Urothelium cell line (cell line): ENCODE results near the gene HIGD1C.
"Not testable (repeated sequence)": the region's sequence is repeated elsewhere in the genome, so short reads cannot be mapped to it uniquely, and the experiment has no call there.

ENCODE experiments used
- DNase-seq: peaks from one replicate; pipeline ENCODE4 v3.0.0; 2011; ENCODE audit warnings: low spot score, mixed read lengths
- FAIRE-seq: peaks from 2 replicates; lab custom pipeline; 2011; peaks lifted over from hg19 to GRCh38; lab: Jason Lieb, UNC

Gene HIGD1C

DNA sequence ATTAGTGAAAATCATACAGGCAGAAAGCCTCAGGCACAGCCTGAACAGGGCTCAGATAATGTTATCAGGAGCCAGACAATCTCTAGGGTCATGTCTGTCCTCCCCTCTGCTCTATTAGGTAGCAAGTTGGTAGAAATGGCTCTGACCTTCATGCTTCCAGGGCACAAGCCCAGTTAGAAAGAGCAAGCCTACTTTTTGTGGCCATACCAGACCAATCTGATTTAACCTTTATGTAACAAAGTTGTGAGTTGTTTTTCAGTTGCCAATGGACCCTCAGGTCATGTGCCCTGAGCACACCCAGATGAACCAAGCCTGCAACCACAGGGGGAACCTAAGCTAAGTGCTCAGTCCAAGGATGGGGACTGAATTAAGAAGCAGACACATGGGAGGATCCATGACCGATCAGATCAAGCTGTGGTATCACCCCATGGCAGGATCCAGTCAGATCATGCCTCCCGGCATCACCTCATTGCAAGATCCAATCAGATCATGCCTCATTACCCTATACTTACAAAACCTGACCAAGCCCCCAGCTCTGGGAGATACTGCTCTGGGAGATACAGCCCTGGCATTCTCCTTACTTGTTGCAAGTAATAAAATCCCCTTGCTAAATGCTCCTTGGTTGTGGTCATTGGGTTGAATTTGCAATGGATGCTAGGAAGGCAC is 18.8 kb upstream of the HIGD1C start:
- FAIRE-seq (no peak), DNase-seq (no peak)

DNA sequence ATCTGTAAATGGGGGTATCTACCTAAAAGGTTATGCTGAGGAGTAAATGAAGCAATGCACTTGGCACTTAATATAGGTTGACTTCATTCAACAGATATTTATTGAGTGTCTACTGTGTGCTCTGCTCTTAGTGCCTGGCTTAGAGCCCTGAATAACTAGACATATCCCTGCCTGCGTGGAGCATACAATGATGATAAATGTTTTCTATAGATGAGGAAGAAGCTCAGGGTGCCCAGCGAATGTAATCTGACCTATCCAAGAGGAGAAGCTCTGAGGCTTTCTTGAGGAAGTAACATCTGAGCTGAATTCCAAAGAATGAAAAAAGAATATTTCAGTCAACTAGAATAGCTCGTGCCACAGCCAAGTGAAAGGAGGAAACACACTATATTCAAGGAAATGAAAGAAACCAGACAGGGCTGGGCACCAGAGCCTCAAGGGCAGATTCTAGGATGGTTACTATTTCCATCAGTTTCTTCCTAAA is 17.9 kb upstream of the HIGD1C start:
- DNase-seq: no peak
- no peak for FAIRE-seq

DNA sequence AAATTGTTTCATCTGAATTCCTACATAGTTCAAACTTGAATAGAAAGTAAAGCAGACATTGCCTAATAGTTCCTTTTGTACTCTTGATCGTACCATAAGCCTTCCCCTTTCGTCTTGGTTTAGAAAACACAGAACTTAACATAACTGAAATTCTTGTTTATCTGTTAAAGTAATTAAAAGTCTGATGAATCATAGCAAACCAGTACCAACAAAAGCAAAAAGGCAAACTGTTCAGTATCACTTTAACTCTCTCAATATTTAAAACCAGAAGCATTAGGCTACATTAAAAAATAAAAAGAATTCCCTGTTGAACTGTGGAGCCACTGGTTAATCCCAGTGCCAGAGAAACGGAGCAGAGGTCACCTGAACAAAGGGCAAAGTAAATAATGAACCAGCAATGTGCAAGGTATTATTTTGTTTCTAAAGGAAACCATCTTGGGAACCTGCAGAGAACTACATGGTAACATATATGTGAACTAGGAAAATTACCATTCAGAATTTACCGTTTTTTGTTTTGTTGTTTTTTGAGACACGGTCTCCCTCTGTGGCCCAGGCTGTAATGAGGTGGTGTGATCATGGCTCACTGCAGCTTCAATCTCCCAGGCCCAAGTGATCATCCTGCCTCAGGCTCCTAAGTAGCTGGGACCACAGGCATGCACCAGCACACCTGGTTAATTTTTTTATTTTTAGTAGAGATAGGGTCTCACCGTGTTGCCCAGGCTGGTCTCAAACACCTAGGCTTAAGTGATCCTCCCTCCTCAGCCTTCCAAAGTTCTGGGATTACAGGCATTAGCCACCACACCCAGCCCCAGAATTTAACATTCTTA is 17.1 kb upstream of the HIGD1C start:
- no peak for FAIRE-seq

DNA sequence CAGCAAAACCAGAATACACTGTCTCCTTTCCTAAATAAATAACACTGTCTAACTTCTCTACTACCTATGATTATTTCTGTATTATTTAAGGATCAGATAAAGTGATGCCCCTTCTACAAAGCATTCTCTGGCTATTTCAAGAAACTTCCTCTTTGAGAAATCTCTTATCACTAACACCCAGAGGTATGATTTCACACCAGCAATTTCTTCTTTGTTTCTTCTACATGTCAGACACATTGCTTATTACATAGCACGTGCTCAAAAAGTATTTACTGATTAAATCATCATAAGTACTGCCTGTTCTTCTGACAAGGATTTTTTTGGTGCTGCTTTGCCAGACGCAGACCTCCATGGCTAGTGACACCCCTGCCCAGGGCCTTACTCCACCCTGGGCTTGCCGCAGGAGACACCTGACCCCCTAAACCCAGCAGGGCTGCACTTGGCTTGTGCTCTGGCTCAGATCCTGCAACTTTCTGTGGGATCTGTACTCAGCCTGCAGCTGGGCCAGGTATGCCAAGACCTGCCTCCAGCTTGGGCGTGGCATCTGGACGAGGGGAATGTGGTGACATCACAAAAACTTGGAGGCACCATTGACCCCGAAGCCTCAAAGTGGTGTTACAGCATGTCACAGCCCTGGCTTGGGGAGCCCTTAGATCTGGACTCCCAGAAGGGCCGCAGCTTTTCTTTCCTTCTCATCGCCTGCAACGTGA is 15.4 kb upstream of the HIGD1C start:
- FAIRE-seq: no peak
- DNase-seq: no peak

More for the DNA sequence above, 17.1 kb upstream of the HIGD1C start:
- no peak for DNase-seq

DNA sequence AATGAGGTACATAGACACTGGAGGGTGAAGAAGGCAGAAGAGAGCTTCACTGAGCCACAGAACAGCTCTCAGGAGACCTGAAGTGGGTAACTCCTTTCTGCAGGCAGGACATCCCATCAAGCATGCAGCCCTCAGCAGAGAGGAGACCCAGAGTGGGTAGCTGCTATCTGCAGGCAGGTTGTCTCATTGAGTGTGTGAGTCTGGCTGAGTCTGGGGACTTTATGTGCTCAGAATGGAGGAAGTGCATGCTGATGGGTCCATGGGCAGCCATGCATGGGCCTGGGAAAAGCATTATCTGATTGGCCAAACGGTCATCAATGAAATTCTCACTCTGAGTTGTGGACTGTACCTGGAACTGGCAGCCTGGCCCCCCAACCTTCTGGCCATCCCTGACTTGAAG is 14.7 kb upstream of the HIGD1C start:
- DNase-seq (no peak), FAIRE-seq (no peak)

DNA sequence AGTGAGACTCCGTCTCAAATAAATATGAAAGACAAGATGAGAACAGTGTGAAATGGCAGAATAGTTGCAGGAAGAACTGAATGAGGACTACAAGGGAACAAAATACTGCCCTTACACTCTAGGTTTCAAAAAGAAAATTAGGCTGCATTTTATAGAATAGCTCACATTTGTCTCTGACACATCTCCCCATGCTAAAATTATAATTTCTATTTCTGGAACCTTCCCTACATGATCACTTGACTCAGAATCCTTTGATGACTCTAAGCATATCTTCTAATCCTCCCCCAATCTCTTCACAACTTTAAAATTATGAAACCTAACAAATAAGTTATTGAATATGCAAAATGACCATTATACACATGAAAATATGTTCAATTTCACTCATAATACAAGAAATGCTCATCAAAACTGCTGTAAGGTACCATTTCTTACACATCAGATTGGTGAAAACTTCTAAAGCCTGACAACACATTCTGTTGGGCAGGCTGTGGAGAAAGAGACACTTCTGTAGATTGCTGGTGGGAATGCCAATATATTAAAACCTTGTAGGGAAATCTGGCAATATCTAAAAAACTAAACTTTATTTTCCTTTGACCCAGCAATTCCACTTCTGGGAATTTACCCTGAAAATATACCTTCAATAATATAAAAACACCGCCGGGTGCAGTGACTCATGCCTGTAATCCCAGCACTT is 4.3 kb upstream of the HIGD1C start:
- FAIRE-seq (no peak), DNase-seq (no peak)

DNA sequence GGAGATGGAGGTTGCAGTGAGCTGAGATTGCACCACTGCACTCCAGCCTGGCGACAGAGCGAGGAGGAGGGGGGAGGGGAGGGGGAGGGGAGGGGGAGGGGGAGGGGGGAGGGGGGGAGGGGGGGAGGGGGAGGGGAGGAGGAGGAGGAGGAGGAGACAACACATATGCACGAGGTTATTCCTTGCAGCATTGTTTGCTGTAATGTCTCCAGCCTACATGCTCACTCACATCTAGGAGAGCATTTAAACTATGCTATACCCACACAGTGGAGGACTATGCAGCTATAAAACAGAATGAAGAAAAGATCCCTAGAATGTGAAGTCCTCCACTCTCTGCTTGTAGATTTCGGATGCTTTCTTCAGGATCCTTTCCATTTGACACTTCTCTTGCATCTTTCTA is 3.5 kb upstream of the HIGD1C start:
- no peak for FAIRE-seq
- no peak for DNase-seq

DNA sequence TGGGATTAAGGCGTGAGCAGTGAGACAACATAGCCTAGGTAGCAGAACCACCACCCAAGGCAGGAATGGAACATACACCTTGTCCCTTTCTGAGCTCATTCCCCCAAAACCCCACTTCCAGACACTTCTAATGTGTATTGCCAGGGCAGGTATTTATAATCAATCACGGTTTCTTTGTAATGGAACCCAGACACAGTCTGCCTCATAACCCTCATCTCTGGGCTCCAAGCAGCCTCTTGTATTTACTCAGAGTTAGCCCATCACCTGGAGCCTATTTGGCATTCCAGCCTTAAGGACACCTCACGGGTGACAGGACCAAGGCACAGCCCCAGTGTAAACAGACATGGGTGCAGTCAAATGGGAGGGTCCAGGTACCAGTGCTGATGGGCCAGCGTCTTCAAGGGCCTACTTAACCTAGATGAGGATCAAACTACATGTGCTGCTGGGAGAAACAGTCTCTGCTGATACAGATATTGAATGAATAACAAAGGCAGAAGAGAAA is 2.5 kb upstream of the HIGD1C start:
- FAIRE-seq (no peak), DNase-seq (no peak)

DNA sequence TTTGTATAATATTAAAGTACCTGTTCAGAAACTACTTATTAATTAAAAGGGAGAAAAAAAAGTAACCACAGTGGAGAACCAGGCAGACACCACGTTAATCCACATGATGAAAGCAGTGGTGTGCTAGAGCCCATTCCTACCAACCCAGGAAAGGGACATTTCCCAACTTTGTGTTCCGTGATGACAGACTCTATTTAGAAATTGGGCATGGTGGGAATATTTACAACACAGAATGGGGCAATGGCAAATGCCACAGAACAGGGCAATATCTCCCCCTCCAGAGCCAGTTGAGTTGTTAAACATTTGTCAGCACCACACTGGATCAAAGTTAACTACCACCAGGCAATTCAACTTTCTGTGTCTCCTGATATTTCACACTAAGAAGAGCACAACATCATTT is 1.2 kb upstream of the HIGD1C start:
- FAIRE-seq: no peak
- DNase-seq: no peak

DNA sequence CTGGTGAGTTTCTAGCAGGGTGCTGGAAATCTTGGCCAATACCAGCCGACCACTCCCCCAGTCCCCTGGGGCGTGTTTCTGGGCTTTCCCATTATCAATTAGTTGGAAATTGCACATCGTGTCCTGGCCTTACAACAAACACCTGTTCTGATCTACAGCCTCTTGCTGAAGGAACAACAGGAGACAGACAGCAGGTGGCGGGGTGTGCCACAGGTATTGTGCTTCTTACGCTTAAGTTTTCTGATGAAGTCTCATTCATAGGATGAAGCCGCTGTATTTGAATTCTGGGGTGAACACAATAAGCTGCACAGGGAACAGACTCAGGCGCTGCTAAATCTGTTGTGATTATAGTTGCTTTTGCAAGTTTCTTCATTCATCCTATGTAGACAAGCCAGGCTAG is 703 bp downstream of the HIGD1C start:
- FAIRE-seq (no peak), DNase-seq (no peak)

DNA sequence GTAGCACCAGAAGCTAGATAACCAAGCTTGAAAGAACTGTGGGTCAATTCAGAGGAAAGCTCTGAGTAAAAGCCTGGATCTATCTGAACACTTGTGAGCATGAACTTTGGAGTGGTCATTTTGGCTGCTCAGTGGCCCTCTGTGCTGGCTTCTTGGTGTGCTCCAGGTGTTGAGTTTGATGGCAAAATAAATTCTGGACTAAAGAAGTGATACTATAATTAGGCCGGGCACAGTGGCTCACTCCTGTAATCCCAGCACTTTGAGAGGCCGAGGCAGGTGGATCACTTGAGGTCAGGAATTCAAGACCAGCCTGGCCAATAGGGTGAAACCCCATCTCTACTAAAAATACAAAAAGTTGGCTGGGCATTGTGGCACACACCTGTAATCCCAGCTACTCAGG is 2.4 kb downstream of the HIGD1C start:
- FAIRE-seq, DNase-seq: not testable (repeated sequence)

DNA sequence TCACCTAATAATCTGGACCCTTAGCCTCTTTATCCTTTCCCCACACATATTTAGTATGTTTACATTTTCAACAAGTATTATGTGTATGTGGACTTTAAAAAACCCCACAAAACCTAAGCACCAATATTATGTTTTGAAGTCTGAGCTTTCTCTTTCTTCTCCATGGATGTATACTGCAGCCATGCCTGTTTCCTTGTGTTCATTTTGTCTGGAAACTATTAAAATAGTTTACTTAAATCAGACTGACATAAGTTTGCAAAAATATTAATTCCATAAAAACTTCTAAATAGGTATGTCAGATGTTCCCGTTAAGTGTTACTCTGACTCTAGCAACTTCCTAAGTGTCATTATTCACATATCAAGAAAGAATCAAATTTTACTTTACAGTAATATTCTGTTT is 2.9 kb downstream of the HIGD1C start:
- no peak for FAIRE-seq
- DNase-seq: no peak

DNA sequence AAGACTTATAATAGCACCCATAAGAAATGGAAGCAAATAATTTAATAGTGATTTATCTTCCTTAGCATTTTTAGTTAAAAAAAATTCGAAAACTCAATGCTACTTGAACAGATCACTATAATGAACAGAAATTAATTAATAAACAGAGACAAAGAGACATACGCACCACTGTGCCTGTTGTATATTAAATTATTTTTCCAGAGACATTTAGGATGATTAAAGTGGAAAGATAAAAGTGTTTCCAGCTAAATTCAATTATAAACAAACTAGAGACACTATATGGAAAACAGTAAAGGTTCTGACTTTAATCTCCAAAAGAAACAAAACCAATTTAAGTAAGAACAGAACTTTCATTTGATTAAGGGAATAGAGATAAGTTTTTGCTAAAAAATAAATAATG is 3.4 kb downstream of the HIGD1C start:
- FAIRE-seq (no peak), DNase-seq (no peak)

DNA sequence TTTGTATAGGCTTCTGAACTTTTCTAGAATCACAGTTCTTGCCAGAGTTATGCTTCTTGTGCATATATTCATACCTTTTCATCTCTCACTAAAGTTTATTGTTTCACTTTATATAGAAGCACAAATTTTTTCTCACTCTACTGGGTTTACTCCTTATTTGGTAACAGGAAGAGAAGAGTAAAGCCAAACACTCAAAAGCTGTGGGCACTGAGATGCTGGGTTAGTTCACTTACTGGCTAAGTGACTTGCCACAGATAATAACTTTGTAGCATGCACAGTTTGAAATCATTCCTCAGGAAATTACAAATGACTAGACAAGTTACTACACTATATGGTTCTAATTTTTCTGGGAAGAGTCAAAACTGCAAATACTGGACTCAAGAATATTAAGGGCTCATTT is 7.8 kb downstream of the HIGD1C start:
- no peak for FAIRE-seq
- DNase-seq: no peak

DNA sequence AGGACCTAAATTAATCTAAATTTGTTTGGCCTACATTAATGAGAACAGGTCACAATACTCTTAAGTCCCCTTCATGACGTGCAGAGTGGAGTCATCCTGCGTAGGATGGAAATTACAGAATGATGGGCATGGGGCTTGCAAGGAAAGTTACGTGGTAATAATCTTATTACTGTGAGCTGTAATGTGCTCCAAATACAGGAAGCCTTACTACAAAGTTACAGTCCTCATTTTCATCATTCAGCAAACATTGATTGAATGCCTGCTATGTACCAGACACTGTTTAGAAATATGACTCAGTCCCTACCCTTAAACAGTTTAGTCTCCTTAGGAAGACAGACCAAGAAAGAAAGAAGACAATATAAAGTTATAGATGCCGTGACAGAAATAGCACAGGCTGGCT is 9.4 kb downstream of the HIGD1C start:
- FAIRE-seq: no peak
- DNase-seq: no peak

DNA sequence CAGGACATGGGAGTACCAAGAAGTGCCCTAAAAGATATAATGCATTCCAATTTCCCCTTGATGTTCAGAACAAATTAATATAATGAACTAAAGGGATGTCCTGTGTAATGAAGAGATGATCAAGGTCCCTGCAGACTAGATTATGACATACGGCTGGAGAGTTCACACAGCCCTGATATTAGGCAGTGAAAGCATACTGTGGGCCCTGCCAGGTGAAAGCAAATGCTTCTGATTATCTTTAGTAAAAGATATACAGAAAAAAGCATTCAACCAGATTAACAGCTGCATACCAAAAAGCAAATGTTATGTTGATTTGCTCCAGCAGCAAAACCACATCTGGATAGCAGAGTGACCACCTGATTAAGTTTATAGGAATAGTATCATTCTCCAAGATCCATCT is 12.1 kb downstream of the HIGD1C start:
- DNase-seq: no peak
- FAIRE-seq: no peak

DNA sequence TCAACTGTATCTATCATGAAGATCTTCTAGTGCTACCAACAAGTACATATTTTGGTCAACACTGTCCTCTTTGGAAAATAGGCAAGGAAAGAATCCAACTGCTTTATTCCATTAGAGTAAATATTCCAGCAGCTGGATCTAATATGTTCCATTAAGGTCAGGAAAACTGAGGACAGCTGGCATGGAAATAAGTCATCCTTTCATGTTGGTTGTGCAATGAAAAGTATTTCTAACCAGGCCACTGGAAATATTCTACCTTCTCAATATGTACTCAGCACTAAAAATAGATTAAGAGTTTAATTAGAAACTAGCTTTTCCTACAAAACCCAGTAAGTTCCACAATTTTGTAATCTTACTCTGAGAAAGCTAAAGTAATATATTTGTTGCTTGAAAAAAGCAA is 19.6 kb downstream of the HIGD1C start:
- DNase-seq (no peak), FAIRE-seq (no peak)

DNA sequence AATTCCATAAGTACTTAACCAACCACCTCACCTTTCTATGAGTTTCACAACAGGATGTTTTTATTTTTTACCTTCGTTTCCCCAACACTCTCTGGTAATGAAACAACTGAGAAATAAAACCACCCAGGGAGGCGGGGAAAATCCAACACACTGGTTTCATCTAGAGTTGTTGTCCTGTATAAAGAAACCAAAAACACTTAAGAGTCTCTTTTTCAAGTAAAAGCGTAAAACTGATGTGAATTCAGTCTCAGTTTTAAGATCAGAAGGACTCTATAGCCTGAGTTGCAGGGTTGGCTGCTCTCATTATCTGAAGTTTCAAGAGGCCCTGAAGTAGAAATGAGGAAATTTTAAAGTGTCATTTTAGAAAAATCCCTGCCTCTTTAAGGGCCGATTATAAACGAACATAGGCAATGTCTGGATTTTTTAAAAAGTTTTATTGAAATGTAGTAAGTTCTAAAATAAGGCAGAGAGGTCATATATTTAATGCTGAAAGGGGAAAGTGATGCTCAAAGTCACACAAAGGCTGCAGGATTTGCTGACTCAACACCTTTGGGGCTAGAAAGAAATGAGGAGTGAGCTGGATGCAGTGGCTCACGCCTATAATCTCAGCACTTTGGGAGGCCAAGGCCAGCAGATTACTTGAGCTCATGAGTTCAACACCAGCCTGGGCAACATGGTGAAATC is 27.2 kb downstream of the HIGD1C start:
- no peak for DNase-seq
- FAIRE-seq: no peak

DNA sequence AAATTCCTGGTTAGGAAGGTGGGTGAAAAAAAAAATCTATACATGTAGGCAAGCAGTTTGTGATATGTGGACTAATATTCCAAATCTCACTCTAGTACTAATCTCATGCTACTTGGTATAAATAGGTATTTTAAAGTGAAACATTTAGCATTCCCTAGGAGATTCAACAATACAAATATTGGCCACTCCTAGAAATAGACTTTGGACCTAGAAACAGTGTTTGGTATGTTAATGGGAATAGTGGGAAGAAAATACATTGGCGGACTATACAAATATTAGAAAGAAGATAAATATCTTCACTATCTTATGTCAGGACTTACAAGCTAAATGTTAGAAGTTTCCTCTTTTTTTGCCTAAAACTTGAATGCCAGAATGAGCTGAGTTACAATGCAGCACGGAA is 28.2 kb downstream of the HIGD1C start:
- FAIRE-seq: no peak
- no peak for DNase-seq
